Activated T-cell treated with anti-CD3 and anti-CD28 coated beads, Interleukin-2, amount 50 U/mL, for 72 hours (primary cell): ENCODE results near the gene PRMT9. TPM values are rescaled to one million over a fixed set of nuclear protein-coding genes. Genes with fewer than 3 reads are reported as not detected.

Experiments used
- ATAC-seq, 2 donors: fragments of 150-1000 bp; cut with Tn5 transposase; replicated peaks in 1 of 2; 2 replicates each; pipeline ENCODE4 v1.10.0; 2021; ENCODE audit warnings: moderate library complexity in 2 of 2, mild to moderate bottlenecking in 1 of 2
- DNase-seq, 2 donors: peaks; one replicate each; pipeline ENCODE4 v3.0.0; 2021 to 2022; ENCODE audit warnings: mixed read lengths in 1 of 2
- H3K27ac Mint-ChIP-seq: one replicate; pipeline ENCODE4 v1.8.0; 2022; ENCODE audit warnings: mild to moderate bottlenecking, moderate library complexity, mixed read lengths
- H3K27me3 Mint-ChIP-seq: one replicate; pipeline ENCODE4 v1.8.0; 2022; ENCODE audit warnings: low read depth, mixed read lengths
- H3K36me3 Mint-ChIP-seq, 2 donors: one replicate each; pipeline ENCODE4 v1.8.0; 2022; ENCODE audit warnings: mixed read lengths in 2 of 2, mild to moderate bottlenecking in 1 of 2; ENCODE audit not compliant: insufficient read depth in 2 of 2
- H3K4me1 Mint-ChIP-seq: one replicate; pipeline ENCODE4 v1.8.0; 2022; ENCODE audit warnings: low read depth, mixed read lengths
- H3K4me3 Mint-ChIP-seq, 2 donors: one replicate each; pipeline ENCODE4 v1.8.0; 2022; ENCODE audit warnings: mild to moderate bottlenecking in 2 of 2, mixed read lengths in 2 of 2, moderate library complexity in 2 of 2
- H3K9me3 Mint-ChIP-seq, 2 donors: one replicate each; pipeline ENCODE4 v1.8.0; 2022; ENCODE audit warnings: mixed read lengths in 2 of 2
- total RNA-seq, 2 donors: library from RNA; stranded (reverse); gene quantifications; one replicate each; pipeline ENCODE4 v1.2.3, GENCODE V29; 2022

PRMT9 gene
- total RNA-seq = 1 to 10 TPM; 8.9 to 9.0 TPM

GRCh38 chr4:147683717-147684700 lies at the start of gene PRMT9:
PRMT9 (minus strand) TSS chr4:147684163; CDS start chr4:147683987, 176 bp downstream.
- H3K4me1 Mint-ChIP-seq = peaks cover 30% of the 10 kb centered on the region
- ATAC-seq (peak; percentile 100), DNase-seq (peak; percentile 90 to 94)
- peaks cover 2 to 4% of the 10 kb centered on the region in 2 donors for H3K36me3 Mint-ChIP-seq
- peaks cover 15% of the 10 kb centered on the region for H3K27me3 Mint-ChIP-seq
- peak within 1 kb of the TSS; percentile 89 for H3K27ac Mint-ChIP-seq
- peak within 1 kb of the TSS; percentile 88 to 93 for H3K4me3 Mint-ChIP-seq
- no peaks in the 10 kb centered on the region for H3K9me3 Mint-ChIP-seq

DNA sequence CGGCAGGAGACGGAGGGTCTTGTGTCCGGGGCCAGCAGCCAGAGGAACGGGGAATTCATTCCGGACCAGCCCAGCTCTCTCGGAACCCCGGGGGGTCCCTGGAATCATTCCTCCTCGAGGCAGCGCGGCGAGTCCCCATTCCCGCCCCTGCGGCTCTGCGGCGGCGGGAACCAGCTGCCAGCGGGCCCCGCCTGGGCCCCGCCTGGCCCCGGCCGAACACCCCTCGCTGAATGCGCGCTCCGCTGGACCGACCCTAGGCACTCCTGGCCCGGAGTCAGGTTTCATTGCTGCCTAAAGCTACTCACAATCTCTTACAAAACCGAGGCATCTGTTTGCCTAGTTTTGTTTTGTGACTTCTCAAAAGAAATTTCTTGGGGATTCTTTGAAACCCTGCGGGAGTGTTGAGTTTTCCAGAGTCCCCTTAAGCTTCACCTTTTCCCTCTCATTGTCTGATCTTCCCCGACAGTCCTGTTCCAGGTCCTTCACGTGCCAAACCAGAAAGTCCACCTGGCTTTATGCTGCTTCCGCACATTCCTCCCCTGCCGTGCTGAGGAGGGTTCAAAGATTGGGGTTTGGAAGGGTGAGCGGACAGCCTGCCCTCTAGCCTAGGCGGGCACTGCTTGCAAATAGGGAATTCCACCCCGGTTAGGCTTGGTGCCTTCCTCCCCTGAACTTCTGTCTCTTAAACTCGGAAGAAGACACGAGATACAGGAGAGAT lies 48.7 kb upstream of the PRMT9 start:
- ATAC-seq (peak; percentile 31 to 47), DNase-seq (peak; percentile 35 to 39)
- peaks cover 3 to 4% of the 10 kb centered on the region in 2 donors for H3K36me3 Mint-ChIP-seq
- H3K27me3 Mint-ChIP-seq = peaks cover 37% of the 10 kb centered on the region
- peak overlapping the region; percentile 77 for H3K27ac Mint-ChIP-seq
- H3K4me3 Mint-ChIP-seq = peak overlapping the region; percentile 95 to 98
- H3K4me1 Mint-ChIP-seq = peaks cover 54% of the 10 kb centered on the region
- H3K9me3 Mint-ChIP-seq = no peaks in the 10 kb centered on the region

DNA sequence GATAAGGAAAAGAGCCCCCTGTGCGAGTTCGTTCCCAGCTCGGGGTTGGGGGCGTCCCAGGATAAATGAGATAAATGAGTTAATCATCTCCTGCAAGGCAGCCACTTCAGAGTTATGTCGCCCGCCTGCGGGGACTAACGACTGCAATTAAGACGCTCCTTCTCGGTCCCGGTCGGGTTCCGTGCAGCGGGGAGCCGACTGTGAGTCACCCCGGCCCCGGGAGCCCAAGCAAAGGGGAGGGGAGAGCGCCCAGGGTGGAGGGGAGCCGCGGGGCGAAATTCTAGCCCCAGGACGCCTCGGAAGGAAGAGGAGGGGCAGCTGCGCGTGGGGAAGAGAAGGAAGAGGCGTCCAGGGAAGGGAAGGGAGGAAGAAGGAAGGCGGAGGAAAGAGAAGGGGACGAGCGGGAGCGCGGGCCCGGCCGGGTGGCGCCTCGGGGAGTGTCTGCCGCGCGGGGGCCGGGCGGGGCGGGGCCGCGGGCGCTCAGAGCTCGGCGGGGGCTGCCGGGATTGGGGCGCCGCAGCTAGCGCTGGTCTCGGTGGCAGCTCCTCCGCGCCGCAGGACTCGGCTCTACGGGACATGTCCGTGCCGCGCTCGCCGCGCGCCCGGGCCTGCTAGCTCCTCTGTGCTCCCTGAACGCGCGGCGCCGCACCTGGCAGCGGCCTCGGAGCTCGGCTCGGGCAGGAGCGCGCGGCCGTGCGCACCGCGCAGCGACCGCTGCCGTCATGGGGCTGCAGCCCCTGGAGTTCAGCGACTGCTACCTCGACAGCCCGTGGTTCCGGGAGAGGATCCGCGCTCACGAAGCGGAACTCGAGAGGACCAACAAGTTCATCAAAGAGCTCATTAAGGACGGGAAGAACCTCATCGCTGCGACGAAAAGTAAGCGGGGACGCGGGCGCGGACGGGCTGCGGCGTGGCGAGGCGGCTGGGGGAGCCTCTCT lies 47.9 kb upstream of the PRMT9 start, which contains the start of gene ARHGAP10:
Gene ARHGAP10, plus strand, starts transcription at position 509 of the 938 bp plus-strand sequence. Its CDS starts 214 bp downstream, at position 723.
- Mint-ChIP-seq H3K9me3 (no peaks in the 10 kb centered on the region), H3K4me1 (peaks cover 54% of the 10 kb centered on the region), H3K27ac (peak within 1 kb of the TSS; percentile 84), H3K27me3 (peaks cover 38% of the 10 kb centered on the region), H3K4me3 (peak within 1 kb of the TSS; percentile 95 to 98), H3K36me3 (peaks cover 3 to 4% of the 10 kb centered on the region in 2 donors)
- ATAC-seq (peak; percentile 83 to 87), DNase-seq (peak; percentile 75 to 81)

DNA sequence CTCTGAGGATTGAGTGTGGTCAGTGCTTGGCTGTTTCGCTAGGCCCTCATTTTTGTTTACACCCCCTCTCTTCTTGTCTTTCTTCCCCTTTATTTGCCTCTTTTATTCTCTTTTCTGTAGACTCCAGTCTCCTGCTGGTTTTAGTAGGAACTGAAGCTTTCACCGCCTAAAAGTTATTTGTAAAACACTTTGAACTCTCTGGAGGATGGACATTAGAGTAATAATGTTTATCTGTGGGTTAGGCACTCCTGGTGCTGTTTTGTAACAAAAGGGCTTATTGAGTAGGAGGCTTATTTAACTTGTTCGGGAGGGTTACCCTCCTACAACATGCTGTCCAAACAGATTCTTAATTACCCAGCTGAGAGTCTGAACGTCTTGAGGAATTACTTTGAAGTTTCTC lies 46.4 kb upstream of the PRMT9 start:
- Mint-ChIP-seq H3K27me3 (peaks cover 38% of the 10 kb centered on the region), H3K27ac (no peak overlapping the region), H3K4me3 (no peak overlapping the region), H3K4me1 (peaks cover 38% of the 10 kb centered on the region), H3K36me3 (peaks cover 3 to 4% of the 10 kb centered on the region in 2 donors), H3K9me3 (no peaks in the 10 kb centered on the region)
- no peak for DNase-seq
- no peak for ATAC-seq

DNA sequence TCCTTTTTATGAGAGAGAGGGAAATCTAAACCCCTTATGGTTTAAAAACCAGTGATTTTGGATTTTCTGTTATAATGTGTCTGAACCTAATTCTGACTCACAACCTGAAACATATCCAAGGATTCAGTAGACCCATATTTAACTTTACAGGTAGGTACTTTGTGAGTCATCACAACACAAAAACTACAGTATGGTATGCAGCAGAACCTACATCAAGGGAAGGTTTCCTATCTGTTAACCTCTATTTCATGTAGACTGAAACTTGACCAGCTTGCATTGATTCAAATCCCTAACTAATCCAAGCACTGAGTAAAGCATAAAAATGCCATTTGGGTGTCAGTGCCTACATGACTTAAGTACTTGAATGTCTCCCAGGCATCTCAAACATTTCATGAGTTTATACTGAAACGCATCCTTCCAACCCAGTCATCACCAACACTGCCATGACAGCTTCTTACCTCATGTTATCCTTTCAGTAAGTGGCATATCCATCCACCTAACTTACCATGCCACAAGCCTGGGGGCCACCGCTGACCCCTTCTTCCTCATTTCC lies 43.6 kb upstream of the PRMT9 start:
- Mint-ChIP-seq H3K4me3 (no peak overlapping the region), H3K36me3 (peaks cover 0 to 1% of the 10 kb centered on the region in 2 donors), H3K27me3 (peaks cover 23% of the 10 kb centered on the region), H3K4me1 (peaks cover 13% of the 10 kb centered on the region), H3K27ac (no peak overlapping the region), H3K9me3 (no peaks in the 10 kb centered on the region)
- no peak for DNase-seq
- ATAC-seq = no peak

DNA sequence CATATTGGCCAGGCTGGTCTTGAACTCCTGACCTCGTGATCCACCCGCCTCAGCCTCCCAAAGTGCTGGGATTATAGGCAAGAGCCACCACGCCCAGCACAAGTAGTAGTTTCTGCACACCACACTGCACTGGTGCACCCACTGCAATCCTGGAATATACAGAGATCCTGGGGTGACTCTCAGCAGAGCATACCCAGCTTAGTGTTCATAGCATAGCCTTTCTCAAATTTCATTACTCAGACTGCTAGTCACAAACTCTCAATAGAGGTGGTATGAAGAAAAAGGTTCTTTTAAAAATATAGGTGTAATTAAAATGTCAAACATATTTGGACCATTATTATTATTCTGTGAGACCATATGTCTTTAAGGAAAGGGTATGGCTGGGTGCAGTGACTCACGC lies 41.7 kb upstream of the PRMT9 start:
- H3K4me1 Mint-ChIP-seq = peaks cover 6% of the 10 kb centered on the region
- H3K36me3 Mint-ChIP-seq = no peaks in the 10 kb centered on the region
- H3K27ac Mint-ChIP-seq = no peak overlapping the region
- no peak for ATAC-seq
- H3K4me3 Mint-ChIP-seq = no peak overlapping the region
- DNase-seq = no peak
- H3K9me3 Mint-ChIP-seq = no peaks in the 10 kb centered on the region
- H3K27me3 Mint-ChIP-seq = peaks cover 23% of the 10 kb centered on the region

- no peak overlapping the region for H3K4me3 Mint-ChIP-seq
- H3K9me3 Mint-ChIP-seq = no peaks in the 10 kb centered on the region
- H3K27ac Mint-ChIP-seq = no peak overlapping the region
- peaks cover 29% of the 10 kb centered on the region for H3K27me3 Mint-ChIP-seq
- DNase-seq = no peak
- H3K36me3 Mint-ChIP-seq = no peaks in the 10 kb centered on the region
- peaks cover 6% of the 10 kb centered on the region for H3K4me1 Mint-ChIP-seq
- ATAC-seq = no peak
Observed at GRCh38 chr4:147724468-147725201, 40.7 kb upstream of the PRMT9 start.

- Mint-ChIP-seq H3K4me1 (no peaks in the 10 kb centered on the region), H3K27ac (no peak overlapping the region), H3K9me3 (no peaks in the 10 kb centered on the region), H3K36me3 (no peaks in the 10 kb centered on the region), H3K4me3 (no peak overlapping the region), H3K27me3 (peaks cover 21% of the 10 kb centered on the region)
- ATAC-seq (no peak), DNase-seq (no peak)
Observed at GRCh38 chr4:147723326-147723725, 39.4 kb upstream of the PRMT9 start.

DNA sequence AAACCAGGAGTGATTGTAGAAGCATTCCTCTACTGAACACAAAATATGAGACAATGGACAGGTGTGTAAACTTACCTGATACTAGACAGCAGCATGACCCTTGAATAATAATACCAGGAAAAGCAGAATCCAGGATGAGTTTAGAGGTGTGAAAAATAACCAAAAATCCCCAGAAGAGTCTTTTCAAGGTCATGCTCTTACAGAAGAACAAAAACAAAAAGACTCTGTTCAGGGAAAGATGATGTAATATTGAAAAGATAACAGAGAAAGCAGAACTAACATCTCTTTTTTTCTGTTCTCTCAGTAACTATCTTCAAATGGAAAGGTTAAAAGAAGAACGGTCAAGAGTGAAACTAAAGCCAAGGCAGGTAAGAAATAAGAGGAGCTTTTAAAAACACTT lies 33.9 kb upstream of the PRMT9 start:
- Mint-ChIP-seq H3K36me3 (no peaks in the 10 kb centered on the region), H3K4me1 (peaks cover 13% of the 10 kb centered on the region), H3K27me3 (peaks cover 18% of the 10 kb centered on the region), H3K4me3 (peak overlapping the region in 1 of 2 donors; percentile 84), H3K9me3 (peaks cover 0 to 1% of the 10 kb centered on the region in 2 donors), H3K27ac (peak overlapping the region; percentile 68)
- ATAC-seq = no peak
- DNase-seq = no peak

GRCh38 chr4:147714575-147715401 lies 30.8 kb upstream of the PRMT9 start:
- Mint-ChIP-seq H3K27me3 (peaks cover 13% of the 10 kb centered on the region), H3K4me3 (no peak overlapping the region), H3K36me3 (no peaks in the 10 kb centered on the region), H3K4me1 (peaks cover 13% of the 10 kb centered on the region), H3K27ac (no peak overlapping the region), H3K9me3 (peaks cover 0 to 1% of the 10 kb centered on the region in 2 donors)
- DNase-seq (no peak), ATAC-seq (no peak)

DNA sequence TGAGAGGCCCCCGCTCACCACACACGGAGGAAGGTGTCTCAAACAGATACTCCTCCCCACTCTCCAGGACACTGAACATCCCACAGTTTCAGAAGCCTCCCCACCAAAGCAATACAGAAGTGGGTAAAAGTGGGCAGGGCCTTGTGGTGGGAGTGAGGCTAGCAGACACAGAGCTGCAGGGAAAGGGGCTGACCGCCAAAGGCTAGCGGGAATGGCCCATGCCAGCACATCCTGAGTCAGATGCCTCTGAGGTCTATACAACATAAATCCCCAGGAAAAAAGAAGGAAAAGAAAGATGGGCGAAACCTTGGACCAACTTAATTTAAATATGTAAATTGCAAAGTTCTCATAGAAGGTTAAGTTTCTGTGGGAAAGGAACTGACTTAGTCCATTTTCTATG lies 26.0 kb upstream of the PRMT9 start:
- ATAC-seq (no peak), DNase-seq (no peak)
- Mint-ChIP-seq H3K27me3 (no peaks in the 10 kb centered on the region), H3K4me3 (no peak overlapping the region), H3K9me3 (no peaks in the 10 kb centered on the region), H3K36me3 (no peaks in the 10 kb centered on the region), H3K27ac (no peak overlapping the region), H3K4me1 (no peaks in the 10 kb centered on the region)
